Measurements from ENCODE around the gene SPIN3.
"Not testable (repeated sequence)": the region's sequence is repeated elsewhere in the genome, so short reads cannot be mapped to it uniquely, and the experiment has no call there.

The SPIN3 gene

DNA sequence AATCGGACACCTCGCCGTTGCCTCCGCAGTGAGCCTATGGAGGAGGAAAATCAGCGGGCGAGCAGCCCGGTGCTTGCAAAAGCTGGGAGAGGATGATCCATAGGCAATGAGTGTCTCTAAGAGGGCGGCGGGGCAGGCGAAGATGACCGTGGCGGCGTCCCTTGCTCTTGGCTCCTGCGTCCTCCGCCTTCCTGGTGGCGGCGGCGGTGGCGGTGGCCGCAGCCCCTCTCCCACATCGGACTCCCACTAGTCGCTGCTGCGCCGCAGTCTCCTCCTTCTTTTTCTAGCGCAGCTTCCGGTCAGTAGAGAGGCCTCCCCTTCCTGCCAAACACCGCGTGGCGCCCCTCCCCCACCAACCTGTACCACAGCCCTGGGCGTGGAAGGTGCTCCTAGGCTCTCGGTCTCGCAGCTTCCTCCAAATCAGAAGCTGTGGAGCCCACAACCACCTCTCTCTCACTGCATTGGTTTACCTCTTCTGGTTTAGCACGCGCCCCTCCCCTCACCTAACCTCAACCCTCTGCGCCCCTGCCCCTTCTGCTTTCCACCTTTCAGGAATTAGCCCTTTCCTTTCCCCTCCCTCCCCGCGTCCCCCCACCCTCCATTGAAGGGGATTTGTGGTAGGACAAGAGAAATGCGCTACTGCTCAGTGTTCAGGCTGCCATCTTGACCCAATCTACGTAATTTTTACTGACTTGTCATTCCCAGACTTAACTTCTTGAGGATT, at the start of gene SPIN3:
TSS of gene SPIN3 (minus strand) at position 271 of the 724 bp plus-strand sequence. CDS start 594 bp downstream, outside the sequence.
- DNase-seq (ENCODE audit: low read depth, low spot score), result peak; percentile 98

DNA sequence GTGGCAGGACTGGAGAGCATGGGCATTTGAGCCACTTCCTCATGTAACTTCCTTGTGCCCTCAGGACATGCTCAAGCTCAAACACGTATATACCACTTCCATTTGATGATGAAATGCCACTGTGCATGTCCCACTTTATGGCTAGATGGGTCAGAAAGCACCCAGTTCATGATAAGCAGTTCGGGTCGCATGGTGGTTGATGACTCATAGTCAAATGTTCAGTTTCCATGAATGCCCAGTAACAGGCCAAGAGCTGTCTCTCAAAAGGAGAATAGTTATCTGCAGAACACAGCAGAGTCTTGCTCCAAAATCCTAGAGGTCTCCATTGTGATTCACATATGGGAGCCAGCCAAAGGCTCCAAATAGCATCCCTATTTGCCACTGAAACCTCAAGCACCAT, 48.9 kb upstream of the SPIN3 start:
- DNase-seq (ENCODE audit: low read depth, low spot score), result no peak

DNA sequence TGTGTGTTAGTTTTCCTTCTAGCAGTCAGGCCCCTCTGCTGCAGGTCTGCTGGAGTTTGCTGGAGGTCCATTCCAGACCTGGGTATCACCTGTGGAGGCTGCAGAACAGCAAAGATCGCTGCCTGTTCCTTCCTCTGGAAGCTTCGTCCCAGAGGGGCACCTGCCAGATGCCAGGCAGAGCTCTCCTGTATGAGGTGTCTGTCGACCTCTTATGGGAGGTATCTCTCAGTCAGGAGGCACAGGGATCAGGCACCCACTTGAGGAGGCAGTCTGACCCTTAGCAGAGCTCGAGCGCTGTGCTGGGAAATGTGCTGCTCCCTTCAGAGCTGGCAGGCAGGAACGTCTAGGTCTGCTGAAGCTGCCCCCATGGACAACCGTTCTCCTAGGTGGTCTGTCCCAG, 41.9 kb upstream of the SPIN3 start:
- DNase-seq (ENCODE audit: low read depth, low spot score), result not testable (repeated sequence)

DNA sequence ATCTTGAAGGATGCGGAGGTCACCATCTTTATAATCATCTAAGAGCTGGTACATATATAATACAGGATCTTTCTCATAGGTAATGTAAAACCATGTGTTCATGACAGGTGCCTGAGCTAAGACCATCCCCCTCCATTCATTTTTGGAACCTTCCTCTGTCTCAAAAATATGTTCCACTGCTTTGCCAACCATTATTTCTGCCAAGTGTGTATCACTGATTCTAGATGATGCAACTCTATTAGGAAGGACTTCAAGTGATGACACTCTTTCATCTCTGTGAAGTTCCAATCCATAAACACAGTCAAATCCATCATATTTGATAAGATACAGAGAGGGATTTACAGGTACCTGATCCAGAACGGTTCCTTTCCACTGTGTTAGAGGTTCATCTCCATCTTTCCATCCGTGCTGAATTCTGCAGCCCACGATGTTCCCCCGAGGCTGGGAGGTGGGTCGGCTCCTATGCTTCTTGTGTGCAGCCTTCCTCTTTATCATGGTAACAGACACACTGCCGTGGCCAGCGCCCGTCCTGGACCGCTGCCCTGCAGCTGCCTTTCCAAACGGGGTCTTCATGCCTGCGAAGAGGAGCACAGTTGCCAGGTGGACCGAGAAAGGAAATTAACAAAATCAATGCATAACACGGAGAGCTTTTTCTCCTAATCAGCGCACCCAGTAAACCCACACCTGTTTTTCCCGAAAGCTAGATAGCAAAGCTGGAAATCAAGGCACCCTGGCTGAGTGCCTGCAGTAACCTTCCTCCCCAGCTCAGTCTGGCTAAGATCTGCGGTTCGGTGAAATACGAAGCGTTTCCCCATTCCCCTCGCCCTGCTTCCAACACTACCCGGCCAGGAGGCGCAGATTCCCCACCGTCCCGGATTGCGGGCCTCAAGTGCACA, 718 bp downstream of the SPIN3 start:
- DNase-seq (ENCODE audit: low read depth, low spot score), result peak; percentile 40

DNA sequence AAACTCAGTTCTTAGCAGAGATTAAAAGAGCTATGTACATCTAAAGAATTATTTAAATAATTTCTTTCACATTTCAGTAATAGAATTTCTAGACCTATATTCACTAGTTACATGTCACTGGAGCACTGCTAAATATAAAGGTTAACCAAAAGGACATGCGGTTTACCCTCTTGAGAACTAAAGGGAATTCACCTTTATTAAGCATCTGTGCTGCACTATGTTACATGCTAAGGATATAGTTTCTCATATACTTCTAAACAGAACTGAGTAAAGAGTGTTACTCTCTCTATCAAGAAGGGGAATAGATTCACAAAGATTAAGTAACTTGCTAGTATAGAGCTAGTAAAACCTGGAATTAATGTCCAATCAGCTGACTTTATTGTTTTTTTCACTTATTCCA, 7.6 kb downstream of the SPIN3 start:
- no peak for DNase-seq (ENCODE audit: low read depth, low spot score)

DNA sequence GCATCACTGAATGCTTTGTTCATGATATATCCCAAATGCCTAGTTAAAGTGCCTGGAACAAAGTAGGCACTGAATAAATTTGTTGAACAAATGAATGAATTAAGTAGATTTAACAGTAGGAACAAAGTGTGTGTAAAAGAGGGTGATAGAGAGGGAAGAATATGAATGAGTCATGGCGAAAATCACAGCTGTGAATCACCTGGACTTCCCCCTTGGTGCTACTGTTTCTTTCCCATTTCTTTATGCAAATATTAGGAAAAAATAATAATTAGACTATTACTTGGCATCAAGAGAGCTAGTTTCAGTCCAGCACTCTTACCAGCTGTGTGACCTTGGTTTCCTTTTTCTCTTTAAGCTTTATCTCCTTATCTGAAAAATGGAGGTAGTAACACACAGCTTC, 9.2 kb downstream of the SPIN3 start:
- no peak for DNase-seq (ENCODE audit: low read depth, low spot score)

DNA sequence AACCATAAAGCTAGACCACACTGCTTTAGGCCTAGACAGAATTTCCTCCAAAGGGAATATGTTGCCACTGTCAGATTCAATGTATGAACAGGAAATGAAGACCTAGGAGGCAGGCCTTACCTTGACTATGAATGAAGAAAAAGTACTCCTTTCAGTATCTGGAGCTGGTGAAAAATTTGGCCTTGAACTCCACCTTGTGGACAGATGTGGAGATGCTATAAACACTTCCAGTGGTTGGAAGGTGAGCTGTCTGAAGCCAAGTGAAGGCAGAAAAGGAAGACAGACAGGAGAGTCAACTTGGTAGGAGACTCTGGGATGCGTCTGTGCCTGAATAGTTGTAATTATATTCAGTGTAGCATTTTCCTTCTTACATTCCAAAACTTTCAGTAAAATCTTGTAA, 17.2 kb downstream of the SPIN3 start:
- DNase-seq (ENCODE audit: low read depth, low spot score), result peak; percentile 70

DNA sequence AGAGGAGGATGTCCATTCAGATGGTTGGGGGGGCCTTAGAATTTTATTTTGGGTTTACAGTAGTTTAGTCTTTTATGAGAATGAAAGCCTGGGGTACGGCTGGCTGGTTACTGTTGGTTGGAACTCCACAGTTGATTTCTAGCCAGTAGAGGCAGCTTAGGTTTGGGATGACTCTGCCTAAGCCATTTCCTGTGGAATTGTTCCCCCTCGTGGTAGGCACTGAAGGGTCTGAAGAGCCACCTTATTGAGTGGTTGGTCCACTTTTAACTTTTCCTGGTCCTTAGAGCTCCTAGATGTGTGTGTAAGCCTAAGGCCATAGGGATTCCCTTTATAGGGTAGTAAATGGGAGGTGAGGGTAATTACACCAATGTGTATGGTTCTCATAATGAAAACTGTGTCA, 19.7 kb downstream of the SPIN3 start:
- no peak for DNase-seq (ENCODE audit: low read depth, low spot score)

DNA sequence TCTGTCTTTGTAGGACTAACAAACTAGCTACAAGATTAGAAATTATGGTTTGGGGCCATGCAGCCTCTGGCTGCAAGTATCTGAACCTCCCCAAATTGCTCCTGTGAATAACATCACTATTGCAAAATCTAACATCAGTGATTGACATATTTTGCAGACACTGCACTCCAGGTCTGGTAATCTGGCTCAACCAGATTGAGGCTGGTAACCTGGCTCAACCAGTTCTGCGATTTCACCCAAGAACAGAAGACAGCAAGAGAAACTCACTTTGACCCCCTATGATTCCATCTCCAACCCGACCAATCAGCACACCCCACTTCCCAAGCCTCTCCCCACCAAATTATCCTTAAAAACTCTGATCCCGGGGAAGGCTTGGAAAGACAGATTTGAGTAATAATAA, 20.9 kb downstream of the SPIN3 start:
- DNase-seq (ENCODE audit: low read depth, low spot score), result peak; percentile 54

DNA sequence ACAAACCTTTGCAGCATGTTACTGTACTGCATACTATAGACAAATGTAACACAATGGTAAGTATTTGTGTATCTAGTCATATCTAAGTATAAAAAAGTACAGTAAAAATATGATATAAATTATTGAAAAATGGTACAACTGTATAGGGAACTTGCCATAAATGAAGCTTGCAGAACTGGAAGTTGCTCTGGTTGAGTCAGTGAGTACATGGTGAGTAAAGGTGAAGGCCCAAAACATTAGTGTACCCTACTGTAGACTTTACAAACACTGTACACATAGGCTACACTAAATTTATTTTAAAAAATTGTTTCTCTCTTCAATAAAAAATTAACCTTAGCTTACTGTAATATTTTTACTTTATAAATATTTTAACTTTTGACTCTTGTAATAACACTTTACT, 25.8 kb downstream of the SPIN3 start:
- no peak for DNase-seq (ENCODE audit: low read depth, low spot score)

DNA sequence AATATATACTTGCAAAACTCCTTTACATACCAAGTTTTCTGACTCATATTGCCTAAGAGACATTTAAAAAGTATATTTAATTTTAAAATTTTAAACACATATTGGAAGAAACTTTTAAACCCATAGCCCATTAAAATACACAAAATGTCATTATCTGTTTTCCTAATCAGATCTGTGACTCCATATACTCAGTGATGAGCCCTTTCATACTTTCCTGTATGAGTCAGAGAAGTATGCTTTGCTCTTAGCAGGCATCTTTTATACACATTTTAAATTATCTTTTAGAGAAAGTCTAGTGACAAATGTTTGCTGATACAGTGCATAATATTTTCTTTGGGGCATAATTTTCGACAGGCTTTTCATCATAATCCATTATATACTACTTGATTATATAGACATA, 26.4 kb downstream of the SPIN3 start:
- DNase-seq (ENCODE audit: low read depth, low spot score), result no peak

DNA sequence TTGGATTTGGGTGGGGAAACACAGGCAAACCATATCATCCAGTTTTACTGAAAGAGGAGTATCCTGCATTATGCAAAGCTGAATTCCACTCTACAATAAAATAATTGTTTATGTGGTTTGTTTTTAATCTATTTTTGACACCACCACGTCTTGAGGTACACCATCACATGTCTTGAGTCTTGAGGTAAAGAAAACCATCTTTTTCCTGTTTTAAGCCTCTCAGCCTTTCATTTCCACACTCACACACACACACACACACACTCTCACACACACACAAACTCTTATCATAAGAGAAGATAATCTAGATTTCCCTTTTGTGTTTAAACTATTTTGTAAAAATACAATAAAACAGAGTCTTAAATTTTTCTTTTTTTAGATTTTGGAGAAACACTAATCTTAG, 32.0 kb downstream of the SPIN3 start:
- no peak for DNase-seq (ENCODE audit: low read depth, low spot score)

DNA sequence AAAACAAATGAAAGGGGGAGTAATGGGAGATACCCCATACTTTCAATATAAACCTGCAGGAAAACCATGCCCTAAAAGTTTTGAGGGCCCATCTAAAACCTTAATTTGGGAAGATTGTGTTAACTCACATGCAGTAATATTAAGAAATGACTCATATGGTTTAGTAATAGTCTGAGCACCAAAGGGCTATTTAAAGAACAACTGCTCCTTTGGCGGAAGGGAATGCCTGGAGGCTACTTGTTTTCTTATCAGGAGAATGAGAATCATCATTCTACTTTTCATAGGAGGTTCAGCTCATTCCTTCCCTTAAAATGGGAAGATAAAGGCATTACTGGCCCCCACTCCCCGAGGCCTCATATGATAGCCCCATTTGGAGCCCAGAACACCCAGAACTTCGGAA, 47.6 kb downstream of the SPIN3 start:
- no peak for DNase-seq (ENCODE audit: low read depth, low spot score)

DNA sequence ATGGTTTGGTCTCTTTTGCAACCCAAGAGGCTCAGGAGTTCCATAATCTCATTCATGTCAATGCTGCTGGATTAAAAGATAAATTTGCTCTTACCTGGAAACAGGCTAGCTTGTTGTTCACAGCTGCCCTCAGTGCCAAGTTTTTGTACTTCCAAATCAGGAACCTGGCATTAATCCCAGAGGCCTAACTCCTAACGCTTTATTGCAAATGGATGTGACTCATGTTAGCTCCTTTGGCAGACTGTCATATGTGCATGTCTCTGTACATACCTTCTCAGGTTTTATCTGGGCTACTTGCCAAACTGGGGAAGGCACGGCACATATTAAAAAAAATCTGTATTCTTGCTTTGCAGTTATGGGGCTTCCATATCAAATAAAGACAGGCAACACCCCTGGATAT, 49.1 kb downstream of the SPIN3 start:
- DNase-seq (ENCODE audit: low read depth, low spot score), result not testable (repeated sequence)

DNA sequence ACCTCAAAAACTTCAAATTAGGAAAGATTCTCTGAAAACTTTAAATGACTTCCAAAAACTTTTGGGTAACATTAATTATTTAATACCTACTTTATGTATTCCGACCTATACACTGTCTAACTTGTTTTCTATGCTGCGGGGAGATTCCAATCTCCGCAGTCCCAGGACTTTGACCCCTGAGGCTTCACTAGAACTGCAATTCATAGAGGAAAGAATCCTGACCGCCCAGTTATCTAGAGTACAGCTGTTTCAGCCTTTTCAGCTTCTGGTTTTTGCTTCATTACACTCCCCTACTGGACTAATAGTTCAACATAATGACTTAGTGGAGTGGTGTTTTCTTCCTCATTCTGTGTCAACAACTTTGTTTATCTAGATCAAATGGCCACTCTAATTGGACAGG, 50.1 kb downstream of the SPIN3 start:
- DNase-seq (ENCODE audit: low read depth, low spot score), result peak; percentile 5

DNA sequence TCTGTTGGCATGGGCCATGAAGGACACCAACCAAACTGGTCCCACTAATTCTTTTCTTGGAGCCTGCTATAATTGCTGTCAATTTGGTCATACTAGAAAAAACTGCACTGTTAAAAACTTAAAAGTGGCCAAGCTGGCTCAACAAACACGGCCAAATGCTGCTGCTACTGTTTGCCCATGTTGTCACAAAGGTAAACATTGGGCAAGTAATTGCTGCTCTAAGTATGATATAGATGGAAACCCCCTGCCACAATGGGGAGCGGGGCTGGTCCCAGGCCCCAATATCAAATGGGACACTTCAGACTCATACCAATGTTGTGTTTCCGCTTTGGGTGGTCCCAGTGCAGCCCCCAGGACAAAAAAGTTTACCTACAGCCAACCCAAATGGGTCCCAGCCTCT, 52.1 kb downstream of the SPIN3 start:
- DNase-seq (ENCODE audit: low read depth, low spot score), result no peak

All from ELF-1 (cell line).